GM12878 (cell line): Measurements from ENCODE around the gene DYNC1H1. TPM values are rescaled to one million over a fixed set of nuclear protein-coding genes. Genes with fewer than 3 reads are reported as not detected.

ENCODE experiments used
- ATAC-seq: fragments of 200-7000 bp; cut with Tn5 transposase; 3 replicates; pipeline ENCODE4 v1.9.1; 2020; ENCODE audit warnings: mild to moderate bottlenecking, moderate library complexity
- BruUV-seq: library from RNA; stranded (reverse); fragments of 400-500 nt; replicated peaks from 2 replicates; lab custom pipeline; 2021; lab: Mats Ljungman, UMichigan
- CTCF ChIA-PET: fragments of 300-600 bp; sonication (Branson Sonifier 250); formaldehyde crosslinking; extraction: SDS; loops from one replicate; lab custom pipeline; 2021; ENCODE audit warnings: inconsistent platforms; lab: Yijun Ruan, JAX
- POLR2A ChIA-PET: fragments of 350-600 bp; formaldehyde crosslinking; extraction: SDS; loops from one replicate; lab custom pipeline; 2021; ENCODE audit warnings: inconsistent platforms; lab: Charles Lee
- RAD21 ChIA-PET: fragments of 300-600 bp; sonication (Branson Sonifier 250); formaldehyde crosslinking; loops from one replicate; lab custom pipeline; 2023; ENCODE audit warnings: antibody characterized with exemption; ENCODE audit not compliant: unreplicated experiment; lab: Charles Lee
- SMC1A ChIA-PET: fragments of 300-600 bp; sonication (Branson Sonifier 250); formaldehyde crosslinking; loops from one replicate; lab custom pipeline; 2023; ENCODE audit not compliant: unreplicated experiment, uncharacterized antibody; lab: Charles Lee
- DNase-seq: peaks from one replicate; pipeline ENCODE4 v3.0.0-alpha.2; 2011; ENCODE audit warnings: low read depth, low spot score
- FAIRE-seq: peaks from 3 replicates; lab custom pipeline; 2011; peaks lifted over from hg19 to GRCh38; lab: Jason Lieb, UNC
- H2AFZ ChIP-seq: 2 replicates; pipeline ENCODE4 v1.6.0; 2011; ENCODE audit warnings: low read depth, low read length, control low read depth; ENCODE audit not compliant: control insufficient read depth
- H3K27ac ChIP-seq: 2 replicates; pipeline ENCODE4 v1.5.1; 2011; ENCODE audit warnings: control low read depth; ENCODE audit not compliant: control insufficient read depth, insufficient read depth
- H3K27me3 ChIP-seq, 2 experiments: replicated peaks in 1 of 2; 2 replicates each; pipeline versions ENCODE4 v1.6.0 to v1.6.1; 2011; ENCODE audit warnings: low read length in 1 of 2; ENCODE audit not compliant: control insufficient read depth in 2 of 2, insufficient read depth in 2 of 2
- H3K36me3 ChIP-seq, 2 experiments: 2 replicates each; pipeline ENCODE4 v1.5.1; 2011; ENCODE audit warnings: low read length in 1 of 2; ENCODE audit not compliant: control insufficient read depth in 2 of 2, insufficient read depth in 2 of 2
- H3K4me1 ChIP-seq: 2 replicates; pipeline ENCODE4 v1.6.1; 2011; ENCODE audit warnings: mild to moderate bottlenecking, low read length, moderate library complexity, mixed read lengths; ENCODE audit not compliant: control insufficient read depth, insufficient read depth
- H3K4me2 ChIP-seq: 2 replicates; pipeline ENCODE4 v1.6.0; 2011; ENCODE audit warnings: control low read depth; ENCODE audit not compliant: control insufficient read depth, insufficient read depth
- H3K4me3 ChIP-seq: fragments of 200-600 bp; sonication (generic); 2 replicates; pipeline ENCODE4 v1.5.1; 2016
- H3K79me2 ChIP-seq: 2 replicates; pipeline ENCODE4 v1.6.0; 2011; ENCODE audit warnings: low read length; ENCODE audit not compliant: control insufficient read depth, insufficient read depth
- H3K9ac ChIP-seq: 2 replicates; pipeline ENCODE4 v1.8.0; 2011; ENCODE audit warnings: low read length, control low read depth, mixed read lengths; ENCODE audit not compliant: control insufficient read depth, insufficient read depth
- H3K9me3 ChIP-seq: replicated peaks from 3 replicates; pipeline ENCODE4 v1.5.1; 2011; ENCODE audit warnings: mild to moderate bottlenecking, low read length; ENCODE audit not compliant: control insufficient read depth, insufficient read depth
- H4K20me1 ChIP-seq: 2 replicates; pipeline ENCODE4 v1.6.0; 2011; ENCODE audit not compliant: control insufficient read depth, insufficient read depth
- BHLHE40 ChIP-seq, 2 experiments: fragments of 450-650 bp in 1 of 2; IDR thresholded peaks; 2 replicates each; pipeline ENCODE4 v1.6.1; 2011 to 2017; ENCODE audit warnings: low read depth in 2 of 2, borderline replicate concordance in 1 of 2, improper control_type of control experiment in 1 of 2, low read length in 1 of 2, mild to moderate bottlenecking in 1 of 2
- GATAD2B ChIP-seq: fragments of 450-650 bp; conservative IDR thresholded peaks from 2 replicates; pipeline ENCODE4 v1.6.1; 2017; ENCODE audit warnings: low read depth, mild to moderate bottlenecking, moderate library complexity
- HCFC1 ChIP-seq: fragments of 150-350 bp; IDR thresholded peaks from 2 replicates; pipeline ENCODE4 v1.6.1; 2014; ENCODE audit warnings: low read length
- LARP7 ChIP-seq: fragments of 450-650 bp; IDR thresholded peaks from 2 replicates; pipeline ENCODE4 v1.6.1; 2017; ENCODE audit warnings: mild to moderate bottlenecking
- MYB ChIP-seq: fragments of 150-350 bp; IDR thresholded peaks from 2 replicates; pipeline ENCODE4 v1.6.1; 2014; ENCODE audit warnings: mild to moderate bottlenecking, low read depth, low read length, borderline replicate concordance
- YY1 ChIP-seq: IDR thresholded peaks from 2 replicates; pipeline ENCODE4 v1.6.1; 2011; ENCODE audit warnings: low read depth, mild to moderate bottlenecking, low read length
- ZBED1 ChIP-seq: IDR thresholded peaks from 2 replicates; pipeline ENCODE4 v1.6.1; 2016; ENCODE audit warnings: borderline replicate concordance
- WGBS: methylation state at CpG from one replicate; pipeline ENCODE4 v1.1.6; 2016; ENCODE audit warnings: low lambda C conversion rate; ENCODE audit not compliant: insufficient replicate concordance, insufficient coverage; ENCODE audit errors: missing lambda C conversion rate; 5-methylcytosine and 5-hydroxymethylcytosine counted together
- in situ Hi-C: fragments of 300-500 bp; cut with MboI; formaldehyde crosslinking; loops from 9 replicates; pipeline ENCODE4 v1.14.3; 2018; ENCODE audit warnings: mixed read lengths
- intact Hi-C: fragments of 100-400 bp; cut with micrococcal nuclease; formaldehyde crosslinking; loops from one replicate; pipeline ENCODE4 v1.14.2; 2022; ENCODE audit not compliant: unreplicated experiment
- polyA plus RNA-seq, 11 experiments: library from polyadenylated mRNA; depleted of rRNA in 4 of 11; unstranded in 6 of 11; stranded (reverse) in 5 of 11; fragments of >200 nt; fragmentation: Nextera tagmentation in 4 of 11; fragmentation: Illumina TruSeq in 1 of 11; extraction: Ambion mirVana in 4 of 11; extraction: Trizol in 1 of 11; gene quantifications; 1 replicate in 1 of 11; 2 replicates in 10 of 11; pipeline versions ENCODE4 v1.2.1 to v1.2.3, GENCODE V29; 2011 to 2016; ENCODE audit warnings: inconsistent platforms in 2 of 11, missing spikeins in 2 of 11, low read depth in 1 of 11
- total RNA-seq, 4 experiments: library from RNA; depleted of rRNA in 3 of 4; stranded (reverse); fragments of >200 nt in 3 of 4; fragmentation: Illumina TruSeq in 1 of 4; extraction: Trizol in 1 of 4; gene quantifications; 2 replicates each; pipeline versions ENCODE4 v1.2.1 to v1.2.3, GENCODE V29; 2013 to 2021
- TF ChIP-seq, protein P1 (sequence below): IDR thresholded peaks from 2 replicates; pipeline ENCODE4 v1.6.1; 2011; ENCODE audit warnings: borderline replicate concordance, low read depth, mild to moderate bottlenecking, moderate library complexity, mixed read lengths, low read length; ENCODE audit not compliant: insufficient read depth; ENCODE audit errors: extremely low read length
- TF ChIP-seq, protein P2 (sequence below): fragments of 150-350 bp; IDR thresholded peaks from 2 replicates; pipeline ENCODE4 v1.6.1; 2016; ENCODE audit warnings: low read depth, low read length

DYNC1H1 gene
- total and polyA plus RNA-seq, 10 of the 15 experiments (the other 5 are each of a cell fraction or from before 2014, with no cell fraction given), result 38.4 to 291 (median 111) TPM

DNA sequence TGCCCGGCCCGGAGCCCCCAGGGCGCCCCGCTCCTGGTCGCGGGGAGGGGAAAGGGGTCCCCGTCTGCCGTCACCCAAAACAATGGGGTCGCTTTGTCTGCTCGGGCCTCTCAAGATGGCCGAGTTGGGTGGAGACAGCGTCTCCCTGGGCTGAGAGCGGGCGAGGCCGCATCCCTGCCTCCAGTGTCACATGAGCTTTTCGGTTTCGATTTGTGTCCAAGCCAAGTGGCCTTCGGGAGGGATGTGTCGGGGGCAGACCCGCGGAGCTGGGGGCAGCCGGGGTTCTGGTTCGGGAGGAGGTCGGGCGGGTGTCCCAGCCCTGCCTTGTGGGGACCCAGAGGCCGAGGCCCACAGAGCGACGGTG, 790 bp downstream of the DYNC1H1 start:
- peak overlapping the region; percentile 79 for H3K4me3 ChIP-seq
- peaks cover 4% of the 10 kb centered on the region for H3K4me1 ChIP-seq
- CTCF ChIA-PET, result interaction anchor here (0.7 to 4.3 kb wide), 4 partner anchors 27 to 351 kb away, joined by 3 to 35 read pairs (median 11); no protein-coding TSS in a partner anchor
- 1% methylated on average over 28 of the region's 28 CpGs for WGBS
- TF ChIP-seq BHLHE40 (IDR thresholded peaks at IDR 0.05; ENCODE audit: borderline replicate concordance in 1 of 2, low read depth in 2 of 2, low read length in 1 of 2) (peak in 1 of 2 experiments; percentile 37; a peak in 1 of 4 replicates), GATAD2B (0 out of 2 replicates have a peak, but pooled peaks have one; percentile 10), MYB (no peak), YY1 (peak; percentile 93), ZBED1 (no peak), LARP7 (no peak), HCFC1 (0 out of 2 replicates have a peak, but pooled peaks have one; percentile 20)
- TF ChIP-seq, protein P1, sequence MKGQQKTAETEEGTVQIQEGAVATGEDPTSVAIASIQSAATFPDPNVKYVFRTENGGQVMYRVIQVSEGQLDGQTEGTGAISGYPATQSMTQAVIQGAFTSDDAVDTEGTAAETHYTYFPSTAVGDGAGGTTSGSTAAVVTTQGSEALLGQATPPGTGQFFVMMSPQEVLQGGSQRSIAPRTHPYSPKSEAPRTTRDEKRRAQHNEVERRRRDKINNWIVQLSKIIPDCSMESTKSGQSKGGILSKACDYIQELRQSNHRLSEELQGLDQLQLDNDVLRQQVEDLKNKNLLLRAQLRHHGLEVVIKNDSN, result peak; percentile 59
- TF ChIP-seq, protein P2, sequence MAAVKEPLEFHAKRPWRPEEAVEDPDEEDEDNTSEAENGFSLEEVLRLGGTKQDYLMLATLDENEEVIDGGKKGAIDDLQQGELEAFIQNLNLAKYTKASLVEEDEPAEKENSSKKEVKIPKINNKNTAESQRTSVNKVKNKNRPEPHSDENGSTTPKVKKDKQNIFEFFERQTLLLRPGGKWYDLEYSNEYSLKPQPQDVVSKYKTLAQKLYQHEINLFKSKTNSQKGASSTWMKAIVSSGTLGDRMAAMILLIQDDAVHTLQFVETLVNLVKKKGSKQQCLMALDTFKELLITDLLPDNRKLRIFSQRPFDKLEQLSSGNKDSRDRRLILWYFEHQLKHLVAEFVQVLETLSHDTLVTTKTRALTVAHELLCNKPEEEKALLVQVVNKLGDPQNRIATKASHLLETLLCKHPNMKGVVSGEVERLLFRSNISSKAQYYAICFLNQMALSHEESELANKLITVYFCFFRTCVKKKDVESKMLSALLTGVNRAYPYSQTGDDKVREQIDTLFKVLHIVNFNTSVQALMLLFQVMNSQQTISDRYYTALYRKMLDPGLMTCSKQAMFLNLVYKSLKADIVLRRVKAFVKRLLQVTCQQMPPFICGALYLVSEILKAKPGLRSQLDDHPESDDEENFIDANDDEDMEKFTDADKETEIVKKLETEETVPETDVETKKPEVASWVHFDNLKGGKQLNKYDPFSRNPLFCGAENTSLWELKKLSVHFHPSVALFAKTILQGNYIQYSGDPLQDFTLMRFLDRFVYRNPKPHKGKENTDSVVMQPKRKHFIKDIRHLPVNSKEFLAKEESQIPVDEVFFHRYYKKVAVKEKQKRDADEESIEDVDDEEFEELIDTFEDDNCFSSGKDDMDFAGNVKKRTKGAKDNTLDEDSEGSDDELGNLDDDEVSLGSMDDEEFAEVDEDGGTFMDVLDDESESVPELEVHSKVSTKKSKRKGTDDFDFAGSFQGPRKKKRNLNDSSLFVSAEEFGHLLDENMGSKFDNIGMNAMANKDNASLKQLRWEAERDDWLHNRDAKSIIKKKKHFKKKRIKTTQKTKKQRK, result no peak
- TF ChIP-seq, all 136 proteins: peak for 5
- H3K27me3 ChIP-seq, result no peaks in the 10 kb centered on the region
- FAIRE-seq, result no peak
- BruUV-seq, result no TSS peak
- no peak for DNase-seq
- H4K20me1 ChIP-seq, result no peaks in the 10 kb centered on the region; the same call in 1 of the 2 replicates
- in situ Hi-C loops, result loop anchor here (10.0 kb wide), 1 partner anchor 550 kb away; no protein-coding TSS in a partner anchor
- intact Hi-C loops, result loop anchor here (2.0 to 10.0 kb wide), 3 partner anchors 16 to 550 kb away; no protein-coding TSS in a partner anchor
- peak overlapping the region; percentile 78 for H3K27ac ChIP-seq
- H3K9me3 ChIP-seq, result no peaks in the 10 kb centered on the region
- peaks cover 40% of the 10 kb centered on the region for H3K79me2 ChIP-seq
- no peaks in the 10 kb centered on the region for H3K36me3 ChIP-seq
- ATAC-seq, result peak; percentile 70
- RAD21 ChIA-PET, result interaction anchor here (1.0 to 4.9 kb wide), 6 partner anchors 27 to 838 kb away, joined by 3 to 33 read pairs (median 4); no protein-coding TSS in a partner anchor
- peak overlapping the region; percentile 68 for H2AFZ ChIP-seq
- SMC1A ChIA-PET, result interaction anchor here (0.7 to 7.5 kb wide), 5 partner anchors 29 to 344 kb away, joined by 3 to 67 read pairs (median 3); partner anchors contain the start of gene MOK
- POLR2A ChIA-PET, result interaction anchor here (0.8 to 1.6 kb wide), 6 partner anchors 17 to 156 kb away, joined by 3 to 6 read pairs (median 6); no protein-coding TSS in a partner anchor
- H3K4me2 ChIP-seq, result peak overlapping the region; percentile 85
- peak overlapping the region; percentile 91 for H3K9ac ChIP-seq
